PC-9 (cell line): ENCODE results near the gene DNPEP. TPM values are rescaled to one million over a fixed set of nuclear protein-coding genes. Genes with fewer than 3 reads are reported as not detected.

Experiments used
- BruUV-seq: library from RNA; stranded (reverse); fragments of 400-500 nt; replicated peaks from 2 replicates; lab custom pipeline; 2021; lab: Mats Ljungman, UMichigan
- CTCF ChIA-PET: fragments of 300-600 bp; sonication (Branson Sonifier 250); formaldehyde crosslinking; loops from one replicate; lab custom pipeline; 2022; ENCODE audit warnings: antibody characterized with exemption; lab: Charles Lee
- POLR2A ChIA-PET: fragments of 300-600 bp; sonication (Branson Sonifier 250); formaldehyde crosslinking; loops from one replicate; lab custom pipeline; 2022; ENCODE audit warnings: antibody characterized with exemption; ENCODE audit not compliant: unreplicated experiment; lab: Charles Lee
- DNase-seq, 2 experiments: peaks; one replicate each; pipeline versions ENCODE4 v3.0.0 to v3.0.0-alpha.2; 2015 to 2022; ENCODE audit warnings: mixed read lengths in 1 of 2
- H2AFZ ChIP-seq: fragments of 200-600 bp; sonication (generic); 2 replicates; pipeline ENCODE4 v1.8.1; 2017; ENCODE audit warnings: antibody characterized with exemption
- H3F3A ChIP-seq: fragments of 200-600 bp; sonication (generic); 2 replicates; pipeline ENCODE4 v1.8.1; 2017; ENCODE audit warnings: antibody characterized with exemption, mild to moderate bottlenecking, low read depth; ENCODE audit not compliant: insufficient read depth
- H3K27ac ChIP-seq: fragments of 200-600 bp; sonication (generic); 2 replicates; pipeline ENCODE4 v1.6.1; 2016; ENCODE audit warnings: mixed run types
- H3K27me3 ChIP-seq: fragments of 200-600 bp; sonication (generic); 2 replicates; pipeline ENCODE4 v1.6.1; 2016; ENCODE audit warnings: low read depth, mixed run types; ENCODE audit not compliant: insufficient read depth
- H3K36me3 ChIP-seq: fragments of 200-600 bp; sonication (generic); 2 replicates; pipeline ENCODE4 v1.6.1; 2016; ENCODE audit warnings: low read depth, mixed run types
- H3K4me1 ChIP-seq: fragments of 200-600 bp; sonication (generic); replicated peaks from 2 replicates; pipeline ENCODE4 v1.6.1; 2016; ENCODE audit warnings: mixed run types; ENCODE audit not compliant: insufficient read depth
- H3K4me2 ChIP-seq: fragments of 200-600 bp; sonication (generic); 2 replicates; pipeline ENCODE4 v1.6.1; 2017; ENCODE audit warnings: mixed run types
- H3K4me3 ChIP-seq: fragments of 200-600 bp; sonication (generic); 2 replicates; pipeline ENCODE4 v1.6.1; 2016; ENCODE audit warnings: mixed run types
- H3K79me2 ChIP-seq: fragments of 200-600 bp; sonication (generic); 2 replicates; pipeline ENCODE4 v1.6.1; 2017; ENCODE audit warnings: low read depth, mixed run types
- H3K9me2 ChIP-seq: fragments of 200-600 bp; sonication (generic); 2 replicates; pipeline ENCODE4 v1.8.1; 2017; ENCODE audit warnings: mild to moderate bottlenecking; ENCODE audit not compliant: insufficient read depth
- H3K9me3 ChIP-seq: fragments of 200-600 bp; sonication (generic); 2 replicates; pipeline ENCODE4 v1.8.1; 2016; ENCODE audit warnings: low read depth; ENCODE audit not compliant: insufficient read depth
- H4K20me1 ChIP-seq: fragments of 200-600 bp; sonication (generic); 2 replicates; pipeline ENCODE4 v1.8.1; 2017; ENCODE audit not compliant: insufficient read depth
- EZH2 ChIP-seq: fragments of 200-600 bp; sonication (generic); IDR thresholded peaks from 2 replicates; pipeline ENCODE4 v1.8.0; 2017; ENCODE audit warnings: antibody characterized with exemption, low read depth
- intact Hi-C: fragments of 100-400 bp; cut with micrococcal nuclease; formaldehyde crosslinking; loops from one replicate; pipeline ENCODE4 v1.10.0; 2022; ENCODE audit not compliant: unreplicated experiment
- total RNA-seq: library from RNA; stranded (reverse); gene quantifications from 2 replicates; pipeline ENCODE4 v1.2.3, GENCODE V29; 2021
- TF ChIP-seq, protein P1 (sequence below): fragments of 200-600 bp; sonication (generic); conservative IDR thresholded peaks from 2 replicates; pipeline ENCODE4 v1.6.1; 2017; ENCODE audit warnings: mixed run types, antibody characterized with exemption, mild to moderate bottlenecking, moderate library complexity

The DNPEP gene
- total RNA-seq, 1 experiment from 2014 or later: 99.1 TPM

DNA sequence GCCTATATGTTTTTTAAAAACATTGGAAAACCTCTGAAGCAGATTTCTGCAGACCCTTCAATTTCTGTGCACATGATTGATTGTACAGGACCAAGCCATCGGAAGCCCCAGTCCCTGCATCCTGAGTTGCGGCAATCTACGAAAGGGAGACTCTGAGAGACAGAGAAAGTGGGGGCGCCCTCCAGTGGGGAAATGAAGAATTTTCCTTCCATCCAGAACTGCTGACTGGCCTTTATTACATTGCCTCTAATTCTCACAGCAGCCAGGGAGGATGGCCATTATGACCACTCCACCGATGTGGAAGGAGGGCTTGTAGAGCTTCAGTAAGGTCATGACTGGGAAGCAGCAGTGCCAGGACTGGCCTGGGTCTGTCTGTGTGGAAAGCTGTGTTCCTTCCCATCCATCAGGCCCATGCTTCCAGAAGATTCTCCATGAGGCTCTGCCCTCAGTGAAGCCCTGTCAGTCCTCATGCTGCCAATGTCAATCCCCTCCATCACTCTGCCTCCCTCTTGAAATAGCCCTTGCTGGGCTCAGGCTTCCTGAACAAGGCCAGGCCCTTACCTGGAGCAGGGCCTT is 35.2 kb downstream of the DNPEP start:
- CTCF ChIA-PET: interaction anchor here (0.6 kb wide), 1 partner anchor 33 kb away, joined by 3 read pairs; no protein-coding TSS in a partner anchor
- no peak overlapping the region for H3K4me2 ChIP-seq
- H2AFZ ChIP-seq: no peak overlapping the region

DNA sequence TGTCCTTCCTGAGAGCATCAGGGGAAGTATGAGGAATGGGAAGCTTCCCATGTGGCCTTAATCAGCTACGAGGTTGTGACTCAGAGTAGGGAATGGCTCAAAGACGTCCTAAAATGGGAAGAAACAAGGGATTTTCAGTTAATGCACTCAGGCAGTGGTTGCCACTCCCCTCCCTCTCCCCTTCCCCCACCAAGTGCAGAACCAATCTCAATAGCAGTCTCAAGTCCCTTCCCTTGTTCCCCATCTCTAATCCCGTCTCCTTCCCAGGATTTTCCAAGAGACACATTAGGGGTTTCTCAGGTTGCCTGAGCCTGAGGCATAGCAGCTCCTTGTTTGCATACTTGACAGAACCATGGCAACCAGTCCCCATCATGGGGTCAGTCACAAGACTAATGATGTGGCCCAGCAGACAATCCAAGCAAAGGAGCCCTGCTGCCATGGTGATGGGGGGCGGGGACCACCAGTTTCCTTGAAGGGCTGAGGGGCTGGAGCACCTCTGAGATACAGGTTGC is 36.9 kb downstream of the DNPEP start:
- ChIA-PET CTCF (interaction anchor here (0.6 kb wide), 1 partner anchor 273 kb away, joined by 3 read pairs; no protein-coding TSS in a partner anchor), POLR2A (no interaction called here)
- Histone ChIP-seq H3K9me3 (no peaks in the 10 kb centered on the region), H3K4me2 (no peak overlapping the region), H3F3A (no peaks in the 10 kb centered on the region), H3K79me2 (no peaks in the 10 kb centered on the region), H3K4me1 (no peaks in the 10 kb centered on the region), H3K27me3 (peaks cover 56% of the 10 kb centered on the region), H3K9me2 (no peaks in the 10 kb centered on the region), H4K20me1 (no peaks in the 10 kb centered on the region), H3K4me3 (no peak overlapping the region), H2AFZ (no peak overlapping the region), H3K27ac (no peak overlapping the region), H3K36me3 (no peaks in the 10 kb centered on the region)
- DNase-seq: no peak
- no TSS peak for BruUV-seq
- no peak for TF ChIP-seq EZH2
- TF ChIP-seq, protein P1, sequence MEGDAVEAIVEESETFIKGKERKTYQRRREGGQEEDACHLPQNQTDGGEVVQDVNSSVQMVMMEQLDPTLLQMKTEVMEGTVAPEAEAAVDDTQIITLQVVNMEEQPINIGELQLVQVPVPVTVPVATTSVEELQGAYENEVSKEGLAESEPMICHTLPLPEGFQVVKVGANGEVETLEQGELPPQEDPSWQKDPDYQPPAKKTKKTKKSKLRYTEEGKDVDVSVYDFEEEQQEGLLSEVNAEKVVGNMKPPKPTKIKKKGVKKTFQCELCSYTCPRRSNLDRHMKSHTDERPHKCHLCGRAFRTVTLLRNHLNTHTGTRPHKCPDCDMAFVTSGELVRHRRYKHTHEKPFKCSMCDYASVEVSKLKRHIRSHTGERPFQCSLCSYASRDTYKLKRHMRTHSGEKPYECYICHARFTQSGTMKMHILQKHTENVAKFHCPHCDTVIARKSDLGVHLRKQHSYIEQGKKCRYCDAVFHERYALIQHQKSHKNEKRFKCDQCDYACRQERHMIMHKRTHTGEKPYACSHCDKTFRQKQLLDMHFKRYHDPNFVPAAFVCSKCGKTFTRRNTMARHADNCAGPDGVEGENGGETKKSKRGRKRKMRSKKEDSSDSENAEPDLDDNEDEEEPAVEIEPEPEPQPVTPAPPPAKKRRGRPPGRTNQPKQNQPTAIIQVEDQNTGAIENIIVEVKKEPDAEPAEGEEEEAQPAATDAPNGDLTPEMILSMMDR: no peak
- intact Hi-C loops: loop anchor here (5.0 kb wide), 1 partner anchor 173 kb away; the partner anchor contains the start of genes CNPPD1 and RETREG2

More for the DNA sequence above, 35.2 kb downstream of the DNPEP start:
- peak; percentile 40 to 68 for DNase-seq
- Histone ChIP-seq H3F3A (no peaks in the 10 kb centered on the region), H3K79me2 (no peaks in the 10 kb centered on the region), H3K36me3 (no peaks in the 10 kb centered on the region), H3K9me2 (no peaks in the 10 kb centered on the region), H3K27ac (no peak overlapping the region), H3K27me3 (peaks cover 55% of the 10 kb centered on the region), H3K4me1 (no peaks in the 10 kb centered on the region), H3K4me3 (no peak overlapping the region), H4K20me1 (no peaks in the 10 kb centered on the region), H3K9me3 (no peaks in the 10 kb centered on the region)
- POLR2A ChIA-PET: no interaction called here
- no TSS peak for BruUV-seq
- no peak for TF ChIP-seq EZH2
- TF ChIP-seq, protein P1: peak; percentile 85
- intact Hi-C loops: loop anchor here (2.0 to 5.0 kb wide), 2 partner anchors 175 to 192 kb away; partner anchors contain the start of genes CNPPD1, NHEJ1 and RETREG2

DNA sequence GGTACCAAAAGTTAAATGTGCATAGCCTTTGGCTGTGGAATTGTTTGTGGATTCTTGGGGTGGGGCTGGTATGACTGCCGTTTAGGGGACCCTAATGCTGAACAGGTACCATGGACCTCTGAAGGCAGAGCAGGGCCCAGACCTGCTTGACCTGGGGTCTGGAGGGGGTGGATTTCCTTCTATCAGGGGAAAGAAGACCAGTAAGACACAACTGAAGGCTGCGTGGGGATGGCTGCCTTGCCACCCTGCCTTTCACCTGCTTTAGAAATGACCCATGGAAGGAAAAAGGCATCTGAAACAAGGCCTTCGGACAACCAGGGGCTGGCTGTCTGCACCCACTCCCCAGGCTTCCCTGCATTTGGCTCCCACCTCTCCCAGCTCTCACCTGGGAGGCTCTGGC is 37.5 kb downstream of the DNPEP start:
- peaks cover 59% of the 10 kb centered on the region for H3K27me3 ChIP-seq
- CTCF ChIA-PET: interaction anchor here (0.6 kb wide), 1 partner anchor 274 kb away, joined by 3 read pairs; no protein-coding TSS in a partner anchor
- no peak overlapping the region for H3K4me3 ChIP-seq
- BruUV-seq: no TSS peak
- H4K20me1 ChIP-seq: no peaks in the 10 kb centered on the region
- no peaks in the 10 kb centered on the region for H3K9me3 ChIP-seq
- H3K36me3 ChIP-seq: no peaks in the 10 kb centered on the region
- POLR2A ChIA-PET: no interaction called here
- DNase-seq: no peak
- no peaks in the 10 kb centered on the region for H3K9me2 ChIP-seq
- no peak overlapping the region for H3K4me2 ChIP-seq
- no peaks in the 10 kb centered on the region for H3K79me2 ChIP-seq
- H3K4me1 ChIP-seq: no peaks in the 10 kb centered on the region
- intact Hi-C loops: loop anchor here (5.0 kb wide), 1 partner anchor 173 kb away; the partner anchor contains the start of genes CNPPD1 and RETREG2
- H3F3A ChIP-seq: no peaks in the 10 kb centered on the region; the same call in 1 of the 2 replicates
- H2AFZ ChIP-seq: no peak overlapping the region
- TF ChIP-seq, protein P1: no peak
- TF ChIP-seq EZH2: no peak
- H3K27ac ChIP-seq: no peak overlapping the region
